Aorta (tissue), 5 donors: Measurements from ENCODE around the gene SYF2. TPM values are rescaled to one million over a fixed set of nuclear protein-coding genes. Genes with fewer than 3 reads are reported as not detected.

Source experiments
- ATAC-seq: fragments of 200-7000 bp; cut with Tn5 transposase; one replicate; pipeline ENCODE4 v1.9.1; 2022; ENCODE audit warnings: moderate library complexity; ENCODE audit not compliant: low FRiP score
- DNase-seq, 2 donors: peaks; one replicate each; pipeline ENCODE4 v3.0.0-alpha.2; 2020
- H3K27ac ChIP-seq, 2 donors: one replicate each; pipeline ENCODE4 v1.5.1; 2013; ENCODE audit warnings: low read length in 2 of 2, mild to moderate bottlenecking in 2 of 2, moderate library complexity in 2 of 2, control low read depth in 1 of 2, inconsistent platforms in 1 of 2, low read depth in 1 of 2
- H3K27me3 ChIP-seq, 2 donors: one replicate each; pipeline ENCODE4 v1.6.1; 2013; ENCODE audit warnings: control low read depth in 1 of 2, low read length in 1 of 2, mild to moderate bottlenecking in 1 of 2, moderate library complexity in 1 of 2; ENCODE audit not compliant: insufficient read depth in 2 of 2, control insufficient read depth in 1 of 2
- H3K36me3 ChIP-seq, 2 donors: one replicate each; pipeline ENCODE4 v1.6.1; 2013; ENCODE audit warnings: control low read depth in 1 of 2, low read length in 1 of 2, mild to moderate bottlenecking in 1 of 2; ENCODE audit not compliant: insufficient read depth in 2 of 2, control insufficient read depth in 1 of 2
- H3K4me1 ChIP-seq, 2 donors: one replicate each; pipeline ENCODE4 v1.6.1; 2013; ENCODE audit warnings: low read length in 2 of 2, control low read depth in 1 of 2, mild to moderate bottlenecking in 1 of 2, moderate library complexity in 1 of 2; ENCODE audit not compliant: insufficient read depth in 2 of 2, control insufficient read depth in 1 of 2
- H3K4me3 ChIP-seq, 2 donors: one replicate each; pipeline ENCODE4 v1.5.1; 2013; ENCODE audit warnings: low read length in 2 of 2, control low read depth in 1 of 2, mild to moderate bottlenecking in 1 of 2
- H3K9me3 ChIP-seq: one replicate; pipeline ENCODE4 v1.6.1; 2013; ENCODE audit warnings: mild to moderate bottlenecking, low read length; ENCODE audit not compliant: control insufficient read depth
- WGBS, 2 donors: extraction: QIAGEN DNeasy Blood & Tissue Kit; methylation state at CpG; one replicate each; pipeline ENCODE4 v1.1.7; 2013; 5-methylcytosine and 5-hydroxymethylcytosine counted together
- intact Hi-C, 2 donors: fragments of 100-400 bp; cut with DNase I; formaldehyde crosslinking; loops; one replicate each; pipeline versions ENCODE4 v1.14.2 to v1.15.0; 2022
- polyA plus RNA-seq, 2 donors: library from polyadenylated mRNA; stranded (reverse); fragments of 200-250 nt; gene quantifications; one replicate each; pipeline ENCODE4 v1.2.3, GENCODE V29; 2013
- total RNA-seq, 2 donors: library from RNA; stranded (reverse); fragmentation: NEBNext Ultra II Directional; extraction: Animal tissue kit (Norgen Biotek cat#: 25700); gene quantifications; one replicate each; pipeline ENCODE4 v1.2.1, GENCODE V29; 2021
- donor health status: healthy with polysubstance abuse.
- donor health status: Bipolar disorder and iron deficiency.
- donor health status: DM: no; HTN: no; CAD: no.
- donor health status: DM: no; HTN: no; CAD: no.
- donor health status: DM: yes; HTN: yes; CAD: no.

The SYF2 gene
- total and polyA plus RNA-seq, 4 donors, result 43.0 to 142 (median 74.6) TPM

GRCh38 chr1:25173809-25174340 is 58.4 kb downstream of the SYF2 start:
- Histone ChIP-seq H3K27ac (no peak overlapping the region), H3K9me3 (peaks cover 2% of the 10 kb centered on the region), H3K4me1 (no peaks in the 10 kb centered on the region), H3K36me3 (no peaks in the 10 kb centered on the region), H3K27me3 (no peaks in the 10 kb centered on the region), H3K4me3 (no peak overlapping the region)
- WGBS, 2 donors, result 91 to 92% methylated on average over 3 of the region's 3 CpGs
- DNase-seq, result no peak
- ATAC-seq, result no peak
- intact Hi-C loops, result no loop called here

Other genes with a start within 250 kb of the SYF2 start
- 100 to 1,000 TPM; 103 to 172 TPM for gene RSRP1, start 15.0 kb upstream of the SYF2 start, total RNA-seq
- 100 to 1,000 TPM in 1 of 2 donors, 10 to 100 TPM in 1; 60.1 to 217 TPM for gene RSRP1, start 15.0 kb upstream of the SYF2 start, polyA plus RNA-seq
- not detected for gene RHD, start 40.0 kb upstream of the SYF2 start, total RNA-seq
- gene RHD, start 40.0 kb upstream of the SYF2 start, polyA plus RNA-seq, result not detected
- 100 to 1,000 TPM; 114 to 115 TPM for gene TMEM50A, start 105.8 kb upstream of the SYF2 start, total RNA-seq
- 100 to 1,000 TPM; 110 to 140 TPM for gene TMEM50A, start 105.8 kb upstream of the SYF2 start, polyA plus RNA-seq
- gene RHCE, start 188.3 kb upstream of the SYF2 start, total RNA-seq, result under 1 TPM in 1 of 2 donors, not detected in 1; 0.69 TPM
- not detected for gene RHCE, start 188.3 kb upstream of the SYF2 start, polyA plus RNA-seq
- gene MACO1, start 198.4 kb upstream of the SYF2 start, total RNA-seq, result 10 to 100 TPM; 14.8 to 19.7 TPM
- gene MACO1, start 198.4 kb upstream of the SYF2 start, polyA plus RNA-seq, result 10 to 100 TPM in 1 of 2 donors, 1 to 10 TPM in 1; 5.0 to 12.4 TPM